Peyer's patch (tissue), 4 donors: ENCODE results near the gene FBRSL1.

Source experiments
- POLR2A ChIP-seq, 2 donors: fragments of 450-650 bp; IDR thresholded peaks; one replicate each; pipeline ENCODE4 v1.5.1; 2017; ENCODE audit warnings: antibody characterized with exemption in 2 of 2, mild to moderate bottlenecking in 2 of 2, moderate library complexity in 2 of 2
- TF ChIP-seq, protein P1 (sequence below), 6 experiments: fragments of 450-650 bp in 4 of 6; fragments of 200-600 bp in 2 of 6; sonication (generic) in 1 of 6; IDR thresholded peaks; one replicate each; pipeline ENCODE4 v1.5.1; 2017 to 2019; ENCODE audit warnings: antibody characterized with exemption in 6 of 6, mild to moderate bottlenecking in 3 of 6, moderate library complexity in 1 of 6

DNA sequence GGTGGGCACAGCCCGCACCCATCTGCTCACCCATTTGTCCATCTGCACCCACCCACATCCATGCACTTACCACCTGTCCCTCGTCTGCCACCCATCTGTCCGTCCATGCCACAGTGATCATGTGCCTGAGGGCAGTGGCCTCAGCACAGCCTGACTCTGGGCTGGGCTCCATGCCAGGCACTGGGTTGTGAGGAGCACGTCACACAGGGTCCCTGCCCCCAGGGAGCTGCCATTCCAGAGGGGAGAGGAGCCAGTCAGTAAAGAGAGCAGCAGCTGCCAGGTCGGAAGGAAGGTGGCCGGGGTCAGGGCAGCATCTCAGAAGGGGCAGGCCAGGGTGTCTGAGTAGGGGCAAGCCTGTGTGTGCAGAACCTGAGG is 43.6 kb downstream of the FBRSL1 start:
- TF ChIP-seq, protein P1, sequence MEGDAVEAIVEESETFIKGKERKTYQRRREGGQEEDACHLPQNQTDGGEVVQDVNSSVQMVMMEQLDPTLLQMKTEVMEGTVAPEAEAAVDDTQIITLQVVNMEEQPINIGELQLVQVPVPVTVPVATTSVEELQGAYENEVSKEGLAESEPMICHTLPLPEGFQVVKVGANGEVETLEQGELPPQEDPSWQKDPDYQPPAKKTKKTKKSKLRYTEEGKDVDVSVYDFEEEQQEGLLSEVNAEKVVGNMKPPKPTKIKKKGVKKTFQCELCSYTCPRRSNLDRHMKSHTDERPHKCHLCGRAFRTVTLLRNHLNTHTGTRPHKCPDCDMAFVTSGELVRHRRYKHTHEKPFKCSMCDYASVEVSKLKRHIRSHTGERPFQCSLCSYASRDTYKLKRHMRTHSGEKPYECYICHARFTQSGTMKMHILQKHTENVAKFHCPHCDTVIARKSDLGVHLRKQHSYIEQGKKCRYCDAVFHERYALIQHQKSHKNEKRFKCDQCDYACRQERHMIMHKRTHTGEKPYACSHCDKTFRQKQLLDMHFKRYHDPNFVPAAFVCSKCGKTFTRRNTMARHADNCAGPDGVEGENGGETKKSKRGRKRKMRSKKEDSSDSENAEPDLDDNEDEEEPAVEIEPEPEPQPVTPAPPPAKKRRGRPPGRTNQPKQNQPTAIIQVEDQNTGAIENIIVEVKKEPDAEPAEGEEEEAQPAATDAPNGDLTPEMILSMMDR (IDR thresholded peaks at IDR 0.05), result no peak
- no peak for TF ChIP-seq POLR2A (IDR thresholded peaks at IDR 0.05)
